ENCODE results near the gene AXIN1. TPM values are rescaled to one million over a fixed set of nuclear protein-coding genes. Genes with fewer than 3 reads are reported as not detected.
A peak's percentile ranks its signal among the peaks of the same experiment; 100 is the strongest.

AXIN1 gene
- total RNA-seq, 3 donors from 2014 or later: 16.5 to 22.6 (median 22.4) TPM

- Histone ChIP-seq H3K9me3 (no peaks in the 10 kb centered on the region), H3K4me3 (peak overlapping the region; percentile 19 to 62 (median 23))
- TF ChIP-seq POLR2A (IDR thresholded peaks at IDR 0.05): no peak
- no peak for TF ChIP-seq POLR2AphosphoS5 (IDR thresholded peaks at IDR 0.05)
- TF ChIP-seq CTCF (IDR thresholded peaks at IDR 0.05): no peak
Observed at GRCh38 chr16:280991-281659, 71.4 kb downstream of the AXIN1 start.

GRCh38 chr16:280552-280951 is 72.0 kb downstream of the AXIN1 start, which contains the start of gene ARHGDIG:
ARHGDIG (plus strand) TSS chr16:280591; CDS start chr16:280681, 90 bp downstream.
- Histone ChIP-seq H3K9me3 (no peaks in the 10 kb centered on the region), H3K4me1 (peaks cover 6 to 7% of the 10 kb centered on the region in 2 donors), H3K27me3 (peaks cover 7 to 36% of the 10 kb centered on the region in 2 donors), H3K36me3 (no peaks in the 10 kb centered on the region), H3K4me3 (peak within 1 kb of the TSS; percentile 19 to 62 (median 28)), H3K27ac (no peak within 1 kb of the TSS)
- intact Hi-C loops (cut with DNase I; ENCODE audit: low total_unique reads): no loop called here
- TF ChIP-seq CTCF (IDR thresholded peaks at IDR 0.05) (no peak), POLR2AphosphoS5 (IDR thresholded peaks at IDR 0.05) (no peak), POLR2A (IDR thresholded peaks at IDR 0.05) (no peak)
- DNase-seq (ENCODE audit: low spot score in 2 of 2): no peak

More at GRCh38 chr16:280991-281659, 71.4 kb downstream of the AXIN1 start:
- H3K27me3 ChIP-seq: peaks cover 7 to 36% of the 10 kb centered on the region in 2 donors
- no peak for DNase-seq (ENCODE audit: low spot score in 2 of 2)
- no peak overlapping the region for H3K27ac ChIP-seq
- H3K36me3 ChIP-seq: no peaks in the 10 kb centered on the region
- intact Hi-C loops (cut with DNase I; ENCODE audit: low total_unique reads): no loop called here
- H3K4me1 ChIP-seq: peaks cover 6 to 7% of the 10 kb centered on the region in 2 donors

- peak overlapping the region in 2 of 3 donors; percentile 28 to 62 for H3K4me3 ChIP-seq
- no peaks in the 10 kb centered on the region for H3K9me3 ChIP-seq
- intact Hi-C loops (cut with DNase I; ENCODE audit: low total_unique reads): no loop called here
- no peak for TF ChIP-seq POLR2AphosphoS5 (IDR thresholded peaks at IDR 0.05)
- DNase-seq (ENCODE audit: low spot score in 2 of 2): no peak
- H3K27me3 ChIP-seq: peaks cover 7 to 36% of the 10 kb centered on the region in 2 donors
- no peak overlapping the region for H3K27ac ChIP-seq
- H3K4me1 ChIP-seq: peaks cover 6 to 9% of the 10 kb centered on the region in 2 donors
- H3K36me3 ChIP-seq: no peaks in the 10 kb centered on the region
Observed at GRCh38 chr16:280005-280460, 72.5 kb downstream of the AXIN1 start.

GRCh38 chr16:279531-279930 is 73.0 kb downstream of the AXIN1 start:
- Histone ChIP-seq H3K4me1 (peaks cover 6 to 13% of the 10 kb centered on the region in 2 donors), H3K4me3 (no peak overlapping the region), H3K27ac (no peak overlapping the region), H3K9me3 (no peaks in the 10 kb centered on the region), H3K36me3 (no peaks in the 10 kb centered on the region), H3K27me3 (peaks cover 7 to 41% of the 10 kb centered on the region in 2 donors)
- TF ChIP-seq CTCF (IDR thresholded peaks at IDR 0.05): no peak
- TF ChIP-seq POLR2A (IDR thresholded peaks at IDR 0.05): no peak
- no peak for TF ChIP-seq POLR2AphosphoS5 (IDR thresholded peaks at IDR 0.05)
- intact Hi-C loops (cut with DNase I; ENCODE audit: low total_unique reads): no loop called here
- DNase-seq (ENCODE audit: low spot score in 2 of 2): no peak

- H3K27me3 ChIP-seq: peaks cover 7 to 43% of the 10 kb centered on the region in 2 donors
- no peak for DNase-seq (ENCODE audit: low spot score in 2 of 2)
Observed at GRCh38 chr16:278863-279366, 73.6 kb downstream of the AXIN1 start.

More at GRCh38 chr16:278863-279366, 73.6 kb downstream of the AXIN1 start:
- Histone ChIP-seq H3K4me3 (no peak overlapping the region), H3K27ac (no peak overlapping the region), H3K36me3 (no peaks in the 10 kb centered on the region), H3K9me3 (no peaks in the 10 kb centered on the region), H3K4me1 (peaks cover 6 to 13% of the 10 kb centered on the region in 2 donors)
- no peak for TF ChIP-seq CTCF (IDR thresholded peaks at IDR 0.05)
- no peak for TF ChIP-seq POLR2A (IDR thresholded peaks at IDR 0.05)
- no peak for TF ChIP-seq POLR2AphosphoS5 (IDR thresholded peaks at IDR 0.05)
- intact Hi-C loops (cut with DNase I; ENCODE audit: low total_unique reads): no loop called here

Data from breast epithelium (tissue), 4 donors.